Measurements from ENCODE around the gene SSR3.

SSR3 gene

GRCh38 chr3:156554842-156555687, at the start of gene SSR3:
SSR3 (minus strand) TSS chr3:156555117; CDS start chr3:156555089, 28 bp downstream.
- Mint-ChIP-seq H3K27me3 (ENCODE audit: low read depth, poor library complexity) (peaks cover 3% of the 10 kb centered on the region), H3K4me3 (peak within 1 kb of the TSS; percentile 99), H3K27ac (peak within 1 kb of the TSS; percentile 100), H3K36me3 (ENCODE audit: low read depth) (peaks cover 29% of the 10 kb centered on the region), H3K4me1 (peaks cover 51% of the 10 kb centered on the region), H3K9me3 (peaks cover 3% of the 10 kb centered on the region)
- peak; percentile 97 for DNase-seq
- no peak for TF ChIP-seq CTCF (IDR thresholded peaks at IDR 0.05)

GRCh38 chr3:156604064-156604641, 49.2 kb upstream of the SSR3 start:
- H3K9me3 Mint-ChIP-seq = no peaks in the 10 kb centered on the region
- no peak for TF ChIP-seq CTCF (IDR thresholded peaks at IDR 0.05)
- no peaks in the 10 kb centered on the region for H3K27me3 Mint-ChIP-seq (ENCODE audit: low read depth, poor library complexity)
- no peak overlapping the region for H3K27ac Mint-ChIP-seq
- H3K36me3 Mint-ChIP-seq (ENCODE audit: low read depth) = no peaks in the 10 kb centered on the region
- no peak overlapping the region for H3K4me3 Mint-ChIP-seq
- H3K4me1 Mint-ChIP-seq = peaks cover 43% of the 10 kb centered on the region
- no peak for DNase-seq

- peaks cover 43% of the 10 kb centered on the region for H3K4me1 Mint-ChIP-seq
- DNase-seq = no peak
- H3K36me3 Mint-ChIP-seq (ENCODE audit: low read depth) = no peaks in the 10 kb centered on the region
- H3K9me3 Mint-ChIP-seq = no peaks in the 10 kb centered on the region
- TF ChIP-seq CTCF (IDR thresholded peaks at IDR 0.05) = no peak
- H3K27me3 Mint-ChIP-seq (ENCODE audit: low read depth, poor library complexity) = no peaks in the 10 kb centered on the region
- no peak overlapping the region for H3K27ac Mint-ChIP-seq
- H3K4me3 Mint-ChIP-seq = no peak overlapping the region
Measured at GRCh38 chr3:156603379-156604017, 48.6 kb upstream of the SSR3 start.

GRCh38 chr3:156602424-156602823, 47.5 kb upstream of the SSR3 start:
- Mint-ChIP-seq H3K36me3 (ENCODE audit: low read depth) (no peaks in the 10 kb centered on the region), H3K27me3 (ENCODE audit: low read depth, poor library complexity) (no peaks in the 10 kb centered on the region), H3K27ac (no peak overlapping the region), H3K9me3 (no peaks in the 10 kb centered on the region), H3K4me1 (peaks cover 43% of the 10 kb centered on the region), H3K4me3 (no peak overlapping the region)
- no peak for TF ChIP-seq CTCF (IDR thresholded peaks at IDR 0.05)
- DNase-seq = no peak

- Mint-ChIP-seq H3K36me3 (ENCODE audit: low read depth) (no peaks in the 10 kb centered on the region), H3K4me1 (peaks cover 39% of the 10 kb centered on the region), H3K9me3 (no peaks in the 10 kb centered on the region), H3K4me3 (no peak overlapping the region), H3K27me3 (ENCODE audit: low read depth, poor library complexity) (no peaks in the 10 kb centered on the region), H3K27ac (no peak overlapping the region)
- DNase-seq = no peak
- no peak for TF ChIP-seq CTCF (IDR thresholded peaks at IDR 0.05)
Measured at GRCh38 chr3:156601497-156601896, 46.6 kb upstream of the SSR3 start.

Data from nephron progenitor cell (in vitro differentiated cells).